CD4-positive, alpha-beta T cell treated with Interleukin-4 for 1 hour (primary cell): ENCODE results near the gene PTPN1.
"Not testable (repeated sequence)": the region's sequence is repeated elsewhere in the genome, so short reads cannot be mapped to it uniquely, and the experiment has no call there.

ENCODE experiments used
- DNase-seq, 2 donors: peaks; one replicate each; pipeline ENCODE4 v3.0.0-alpha.2; 2020 to 2022

Gene PTPN1

GRCh38 chr20:50595988-50596693, 86.0 kb downstream of the PTPN1 start:
- DNase-seq = no peak

GRCh38 chr20:50596694-50597021, 86.5 kb downstream of the PTPN1 start:
- DNase-seq = no peak

GRCh38 chr20:50597406-50597969, 87.3 kb downstream of the PTPN1 start:
- DNase-seq = no peak

GRCh38 chr20:50598074-50598473, 87.9 kb downstream of the PTPN1 start:
- DNase-seq = no peak

- not testable (repeated sequence) for DNase-seq
Observed at GRCh38 chr20:50598768-50599167, 88.6 kb downstream of the PTPN1 start.

- no peak for DNase-seq
Observed at GRCh38 chr20:50600281-50600895, 90.2 kb downstream of the PTPN1 start.

GRCh38 chr20:50601511-50602431, 91.6 kb downstream of the PTPN1 start:
- DNase-seq = no peak

- no peak for DNase-seq
Observed at GRCh38 chr20:50602432-50603088, 92.4 kb downstream of the PTPN1 start.

GRCh38 chr20:50604451-50604850, 94.3 kb downstream of the PTPN1 start:
- no peak for DNase-seq

- no peak for DNase-seq
Observed at GRCh38 chr20:50605136-50605535, 95.0 kb downstream of the PTPN1 start.

GRCh38 chr20:50607436-50607835, 97.3 kb downstream of the PTPN1 start:
- DNase-seq = no peak

- DNase-seq = no peak
Observed at GRCh38 chr20:50607850-50608749, 97.9 kb downstream of the PTPN1 start.

- no peak for DNase-seq
Observed at GRCh38 chr20:50608750-50609104, 98.5 kb downstream of the PTPN1 start.

- no peak for DNase-seq
Observed at GRCh38 chr20:50609438-50609989, 99.3 kb downstream of the PTPN1 start.

- DNase-seq = no peak
Observed at GRCh38 chr20:50610212-50610718, 100.1 kb downstream of the PTPN1 start.

GRCh38 chr20:50611128-50611810, 101.1 kb downstream of the PTPN1 start:
- DNase-seq = no peak

- no peak for DNase-seq
Observed at GRCh38 chr20:50613438-50614169, 103.4 kb downstream of the PTPN1 start.

GRCh38 chr20:50615407-50615806, 105.2 kb downstream of the PTPN1 start:
- DNase-seq = no peak

GRCh38 chr20:50617022-50617421, 106.8 kb downstream of the PTPN1 start:
- no peak for DNase-seq

- no peak for DNase-seq
Observed at GRCh38 chr20:50618537-50618936, 108.4 kb downstream of the PTPN1 start.
